Measurements from ENCODE around the gene KDR. TPM values are rescaled to one million over a fixed set of nuclear protein-coding genes. Genes with fewer than 3 reads are reported as not detected.

KDR gene
- total RNA-seq, 4 donors from 2014 or later: 7.4 to 14.8 (median 10.6) TPM

DNA sequence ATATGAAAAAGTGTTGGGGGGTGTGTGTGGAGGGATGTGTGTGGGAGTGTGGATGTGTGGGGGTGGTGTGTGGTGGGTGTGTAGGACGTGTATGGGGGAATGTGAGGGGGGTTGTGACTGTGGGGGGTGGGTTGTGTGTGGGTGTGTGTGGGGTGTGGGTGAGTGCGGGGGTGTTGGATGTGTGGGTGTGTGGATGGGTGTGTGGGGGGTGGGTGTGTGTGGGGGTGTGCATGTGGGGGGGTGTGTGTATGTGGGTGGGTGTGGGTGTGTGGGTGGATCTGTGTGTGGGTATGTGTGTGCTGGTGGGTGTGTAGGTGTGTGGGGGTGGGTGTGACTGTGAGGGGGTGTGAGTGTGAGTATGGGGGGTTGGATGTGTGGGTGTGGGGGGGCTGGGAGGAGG lies 47.8 kb downstream of the KDR start:
- intact Hi-C loops (cut with DNase I; ENCODE audit: low total_unique reads): loop anchor here (10.0 kb wide), 1 partner anchor 1613 kb away; no protein-coding TSS in a partner anchor

DNA sequence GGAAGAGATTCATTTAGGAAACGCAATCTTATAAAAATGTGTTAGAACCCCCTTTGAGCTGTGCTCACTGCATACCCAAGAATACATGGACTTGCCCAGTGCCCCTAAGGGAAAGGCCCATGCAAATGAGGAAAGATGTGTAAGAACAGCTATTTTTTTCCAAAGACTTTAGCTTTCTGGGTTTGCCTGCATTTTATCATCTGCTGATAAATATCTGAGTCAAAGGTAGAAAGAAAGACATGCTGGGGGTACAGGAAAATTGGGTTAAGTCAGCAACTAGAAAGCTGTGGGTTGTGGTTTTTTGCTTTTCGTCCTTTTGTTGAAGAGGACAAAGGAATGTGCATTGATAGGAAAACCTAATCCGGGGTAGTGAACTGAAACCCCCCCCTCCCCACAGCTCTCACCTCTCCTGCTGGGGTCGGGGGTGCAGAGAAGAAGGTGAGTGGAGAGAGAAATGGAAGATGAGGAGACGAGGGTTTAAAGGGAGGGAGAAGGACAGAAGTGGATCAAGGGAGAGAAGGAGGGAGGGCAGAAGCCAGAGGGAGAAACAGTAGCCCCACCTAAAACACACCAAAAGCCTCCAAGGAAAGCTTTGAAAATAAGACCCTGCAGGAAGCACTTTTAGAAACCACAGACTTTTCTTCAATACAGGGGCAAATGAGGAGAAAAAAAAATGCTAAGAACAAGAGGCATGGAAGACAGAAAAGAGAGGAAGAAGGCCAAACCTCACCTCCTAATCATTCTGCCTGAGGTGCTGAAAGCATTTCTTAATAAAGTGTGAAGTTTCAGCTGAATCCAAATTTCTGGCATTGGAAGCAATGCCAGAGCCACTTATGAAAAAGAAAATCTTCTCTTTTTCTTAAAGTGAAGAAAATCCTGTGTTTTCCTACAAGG lies 49.3 kb downstream of the KDR start:
- Histone ChIP-seq H3K27ac (no peak overlapping the region), H3K4me1 (peaks cover 0 to 4% of the 10 kb centered on the region in 2 donors), H3K9me3 (no peaks in the 10 kb centered on the region), H3K4me3 (no peak overlapping the region), H3K36me3 (no peaks in the 10 kb centered on the region), H3K27me3 (no peaks in the 10 kb centered on the region)
- intact Hi-C loops (cut with DNase I; ENCODE audit: low total_unique reads) (loop anchor here (10.0 kb wide), 1 partner anchor 1611 kb away; no protein-coding TSS in a partner anchor), in situ Hi-C loops (cut with MboI; ENCODE audit: low sequenced_read_pairs in 4 of 4) (no loop called here)
- DNase-seq (no peak), ATAC-seq (no peak)
- TF ChIP-seq CTCF (IDR thresholded peaks at IDR 0.05 in 4 of 5, conservative IDR thresholded peaks at IDR 0.05 in 1 of 5) (no peak), POLR2A (IDR thresholded peaks at IDR 0.05) (no peak)

More for the DNA sequence above, 47.8 kb downstream of the KDR start:
- Histone ChIP-seq H3K27ac (no peak overlapping the region), H3K36me3 (no peaks in the 10 kb centered on the region), H3K4me1 (no peaks in the 10 kb centered on the region), H3K4me3 (no peak overlapping the region), H3K9me3 (no peaks in the 10 kb centered on the region), H3K27me3 (no peaks in the 10 kb centered on the region)
- TF ChIP-seq POLR2A (IDR thresholded peaks at IDR 0.05) (no peak), CTCF (IDR thresholded peaks at IDR 0.05 in 4 of 5, conservative IDR thresholded peaks at IDR 0.05 in 1 of 5) (no peak)
- DNase-seq (no peak), ATAC-seq (no peak)
- in situ Hi-C loops (cut with MboI; ENCODE audit: low sequenced_read_pairs in 4 of 4): no loop called here

DNA sequence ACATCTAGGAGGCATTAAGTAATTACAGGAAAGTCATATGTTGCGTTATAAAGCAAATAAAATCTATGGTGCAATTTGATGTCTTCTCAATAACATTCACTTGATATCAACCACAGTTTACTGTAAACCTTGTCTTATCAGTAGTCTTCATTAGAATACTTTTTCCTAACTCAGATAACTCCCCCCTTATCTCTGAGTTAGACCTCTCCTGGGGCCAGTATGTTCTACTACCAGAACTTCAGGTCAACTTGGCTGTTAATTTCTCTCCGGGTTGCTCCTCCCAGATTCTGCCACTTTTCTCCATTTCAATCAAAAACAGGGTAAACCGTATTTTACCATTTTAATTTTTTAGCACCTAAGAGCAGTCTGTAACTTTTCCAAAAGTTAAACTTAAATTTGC lies 50.0 kb downstream of the KDR start:
- no peak for TF ChIP-seq POLR2A (IDR thresholded peaks at IDR 0.05)
- no peak for TF ChIP-seq CTCF (IDR thresholded peaks at IDR 0.05 in 4 of 5, conservative IDR thresholded peaks at IDR 0.05 in 1 of 5)
- no peaks in the 10 kb centered on the region for H3K27me3 ChIP-seq
- no peaks in the 10 kb centered on the region for H3K36me3 ChIP-seq
- intact Hi-C loops (cut with DNase I; ENCODE audit: low total_unique reads): loop anchor here (10.0 kb wide), 1 partner anchor 1611 kb away; no protein-coding TSS in a partner anchor
- peaks cover 0 to 4% of the 10 kb centered on the region in 2 donors for H3K4me1 ChIP-seq
- in situ Hi-C loops (cut with MboI; ENCODE audit: low sequenced_read_pairs in 4 of 4): no loop called here
- H3K4me3 ChIP-seq: no peak overlapping the region
- DNase-seq: no peak
- no peak for ATAC-seq
- H3K27ac ChIP-seq: no peak overlapping the region
- H3K9me3 ChIP-seq: no peaks in the 10 kb centered on the region

DNA sequence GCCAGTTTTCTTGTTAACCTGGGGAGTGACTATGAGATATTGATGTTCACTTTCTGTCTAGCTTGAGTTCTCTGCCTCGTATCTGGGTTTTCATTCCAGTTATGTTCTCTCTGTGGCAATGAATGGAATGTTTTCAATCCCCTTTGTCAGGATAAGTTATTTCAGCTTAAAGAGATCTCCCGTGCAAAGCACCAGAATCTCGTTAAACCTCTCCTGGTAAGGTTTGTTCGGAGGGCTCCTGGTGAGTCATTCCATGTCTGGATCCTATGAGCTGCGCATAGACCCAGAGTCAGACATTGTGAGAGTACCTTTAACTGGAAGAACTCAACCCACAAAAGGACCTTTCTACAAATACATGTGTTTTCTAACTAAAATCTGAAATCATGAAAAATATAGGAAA lies 51.0 kb downstream of the KDR start:
- DNase-seq (no peak), ATAC-seq (no peak)
- Histone ChIP-seq H3K27me3 (no peaks in the 10 kb centered on the region), H3K36me3 (no peaks in the 10 kb centered on the region), H3K4me3 (no peak overlapping the region), H3K27ac (no peak overlapping the region), H3K9me3 (no peaks in the 10 kb centered on the region), H3K4me1 (peaks cover 0 to 4% of the 10 kb centered on the region in 2 donors)
- in situ Hi-C loops (cut with MboI; ENCODE audit: low sequenced_read_pairs in 4 of 4): no loop called here
- intact Hi-C loops (cut with DNase I; ENCODE audit: low total_unique reads): loop anchor here (10.0 kb wide), 1 partner anchor 1610 kb away; no protein-coding TSS in a partner anchor
- no peak for TF ChIP-seq POLR2A (IDR thresholded peaks at IDR 0.05)
- TF ChIP-seq CTCF (IDR thresholded peaks at IDR 0.05 in 4 of 5, conservative IDR thresholded peaks at IDR 0.05 in 1 of 5): no peak

Data from gastrocnemius medialis (tissue), 4 donors.